ENCODE results near the gene RHBDF1. TPM values are rescaled to one million over a fixed set of nuclear protein-coding genes. Genes with fewer than 3 reads are reported as not detected.
"Not testable (repeated sequence)": the region's sequence is repeated elsewhere in the genome, so short reads cannot be mapped to it uniquely, and the experiment has no call there.

The RHBDF1 gene
- total RNA-seq, 4 donors from 2014 or later = 14.7 to 79.0 (median 31.1) TPM

- Histone ChIP-seq H3K4me3 (peak within 1 kb of the TSS; percentile 70 to 75), H3K36me3 (no peaks in the 10 kb centered on the region), H3K27me3 (no peaks in the 10 kb centered on the region), H3K9me3 (no peaks in the 10 kb centered on the region), H3K27ac (peak within 1 kb of the TSS; percentile 60 to 83), H3K4me1 (no peaks in the 10 kb centered on the region)
- intact Hi-C loops (cut with DNase I; ENCODE audit: low total_unique reads) = no loop called here
- TF ChIP-seq CTCF (IDR thresholded peaks at IDR 0.05) = peak in 2 of 4 experiments; percentile 10 to 19
- peak; percentile 37 to 73 for TF ChIP-seq POLR2A (IDR thresholded peaks at IDR 0.05)
- peak; percentile 98 to 99 for DNase-seq
Observed at GRCh38 chr16:53346-54236, 18.8 kb downstream of the RHBDF1 start, which contains the start of the genes POLR3K and SNRNP25. Gene POLR3K (minus strand): TSS chr16:53608. CDS start chr16:53586, 22 bp downstream. Gene SNRNP25 (plus strand): TSS chr16:53828. CDS start chr16:54017, 189 bp downstream.

- H3K4me3 ChIP-seq = no peak overlapping the region
- no peak overlapping the region for H3K27ac ChIP-seq
- H3K27me3 ChIP-seq = no peaks in the 10 kb centered on the region
- DNase-seq = peak in 1 of 2 donors; percentile 3
- H3K36me3 ChIP-seq = no peaks in the 10 kb centered on the region
- H3K9me3 ChIP-seq = no peaks in the 10 kb centered on the region
- intact Hi-C loops (cut with DNase I; ENCODE audit: low total_unique reads) = no loop called here
- no peak for TF ChIP-seq POLR2A (IDR thresholded peaks at IDR 0.05)
- H3K4me1 ChIP-seq = no peaks in the 10 kb centered on the region
Observed at GRCh38 chr16:50769-51591, 21.5 kb downstream of the RHBDF1 start.

GRCh38 chr16:47234-47633, 25.2 kb downstream of the RHBDF1 start:
- no peaks in the 10 kb centered on the region for H3K36me3 ChIP-seq

GRCh38 chr16:46510-46909, 25.9 kb downstream of the RHBDF1 start:
- H3K36me3 ChIP-seq; H3K27ac ChIP-seq; H3K4me3 ChIP-seq; H3K9me3 ChIP-seq; H3K27me3 ChIP-seq; H3K4me1 ChIP-seq; DNase-seq; intact Hi-C loops (cut with DNase I; ENCODE audit: low total_unique reads): not testable (repeated sequence)

More at GRCh38 chr16:47234-47633, 25.2 kb downstream of the RHBDF1 start:
- Histone ChIP-seq H3K27me3 (no peaks in the 10 kb centered on the region), H3K4me1 (no peaks in the 10 kb centered on the region), H3K9me3 (no peaks in the 10 kb centered on the region), H3K27ac (no peak overlapping the region), H3K4me3 (no peak overlapping the region)
- intact Hi-C loops (cut with DNase I; ENCODE audit: low total_unique reads) = no loop called here
- DNase-seq = no peak
- TF ChIP-seq POLR2A (IDR thresholded peaks at IDR 0.05) = no peak
- TF ChIP-seq CTCF (IDR thresholded peaks at IDR 0.05) = no peak

- intact Hi-C loops (cut with DNase I; ENCODE audit: low total_unique reads) = no loop called here
- Histone ChIP-seq H3K27me3 (no peaks in the 10 kb centered on the region), H3K9me3 (no peaks in the 10 kb centered on the region), H3K27ac (no peak overlapping the region), H3K4me1 (no peaks in the 10 kb centered on the region), H3K36me3 (no peaks in the 10 kb centered on the region), H3K4me3 (no peak overlapping the region)
- no peak for DNase-seq
- TF ChIP-seq CTCF (IDR thresholded peaks at IDR 0.05) (no peak), POLR2A (IDR thresholded peaks at IDR 0.05) (no peak)
Observed at GRCh38 chr16:45454-45853, 27.0 kb downstream of the RHBDF1 start.
